Heart left ventricle (tissue), 16 donors: ENCODE data around the gene SEMA4F. TPM values are rescaled to one million over a fixed set of nuclear protein-coding genes. Genes with fewer than 3 reads are reported as not detected.

ENCODE experiments used
- ATAC-seq, 4 donors: fragments of 200-7000 bp; cut with Tn5 transposase; one replicate each; pipeline ENCODE4 v1.9.1; 2020 to 2022; ENCODE audit warnings: moderate library complexity in 4 of 4, mild to moderate bottlenecking in 3 of 4, moderate number of reproducible peaks in 1 of 4
- DNase-seq, 5 donors: peaks; one replicate each; pipeline ENCODE4 v3.0.0-alpha.2; 2020
- H3K27ac ChIP-seq, 12 donors: fragments of 200-600 bp; sonication (generic) in 4 of 12; one replicate each; pipeline versions ENCODE4 v1.5.0 to v1.8.0; 2016 to 2022; ENCODE audit warnings: mild to moderate bottlenecking in 2 of 12
- H3K27me3 ChIP-seq, 9 donors: fragments of 200-600 bp; sonication (generic) in 2 of 9; one replicate each; pipeline versions ENCODE4 v1.5.1 to v1.8.0; 2016 to 2022; ENCODE audit warnings: mild to moderate bottlenecking in 3 of 9
- H3K36me3 ChIP-seq, 9 donors: fragments of 200-600 bp; sonication (generic) in 2 of 9; one replicate each; pipeline versions ENCODE4 v1.5.0 to v1.8.0; 2018 to 2022; ENCODE audit warnings: mild to moderate bottlenecking in 2 of 9
- H3K4me1 ChIP-seq, 12 donors: fragments of 200-600 bp; sonication (generic) in 4 of 12; one replicate each; pipeline versions ENCODE4 v1.5.0 to v1.8.0; 2016 to 2022; ENCODE audit warnings: mild to moderate bottlenecking in 3 of 12
- H3K4me3 ChIP-seq, 12 donors: fragments of 200-600 bp; sonication (generic) in 4 of 12; one replicate each; pipeline versions ENCODE4 v1.5.0 to v1.8.0; 2017 to 2022; ENCODE audit warnings: mild to moderate bottlenecking in 9 of 12, moderate library complexity in 4 of 12
- H3K9me3 ChIP-seq, 12 donors: fragments of 200-600 bp; sonication (generic) in 4 of 12; one replicate each; pipeline versions ENCODE4 v1.5.0 to v1.8.0; 2016 to 2022; ENCODE audit warnings: mild to moderate bottlenecking in 1 of 12
- CTCF ChIP-seq, 12 donors: fragments of 200-600 bp; sonication (generic) in 4 of 12; IDR thresholded peaks; one replicate each; pipeline versions ENCODE4 v1.5.0 to v1.8.0; 2018 to 2022; ENCODE audit warnings: antibody characterized with exemption in 12 of 12, mild to moderate bottlenecking in 5 of 12
- POLR2A ChIP-seq, 2 donors: fragments of 450-650 bp; IDR thresholded peaks; one replicate each; pipeline ENCODE4 v1.6.1; 2017; ENCODE audit warnings: antibody characterized with exemption in 2 of 2, mild to moderate bottlenecking in 2 of 2, moderate library complexity in 2 of 2
- WGBS, 4 donors: extraction: QIAGEN DNeasy Blood & Tissue Kit in 2 of 4; methylation state at CpG; one replicate each; pipeline versions ENCODE4 v1.1.5 to v1.1.7; 2013 to 2018; 5-methylcytosine and 5-hydroxymethylcytosine counted together
- intact Hi-C, 10 donors: fragments of 100-400 bp; cut with DNase I; formaldehyde crosslinking; loops; one replicate each; pipeline versions ENCODE4 v1.11.1 to v1.14.2; 2022
- polyA plus RNA-seq, 2 donors: library from polyadenylated mRNA; stranded (reverse); fragments of 200-250 nt; gene quantifications; one replicate each; pipeline ENCODE4 v1.2.3, GENCODE V29; 2013
- total RNA-seq, 9 donors: library from RNA; depleted of rRNA in 2 of 9; stranded (reverse); fragments of >200 nt in 2 of 9; fragmentation: NEBNext Ultra II Directional in 3 of 9; extraction: Animal tissue kit (Norgen Biotek cat#: 25700) in 3 of 9; gene quantifications; one replicate each; pipeline versions ENCODE4 v1.1.0 to v1.2.4, GENCODE V29; 2016 to 2023
- donor health status: ischemic (EF 13 %, LVEDD 7.1; RV severe dilation, severe dysfunction).
- donor health status: healthy with polysubstance abuse.
- donor health status: DM: no; HTN: yes; CAD: no.
- donor health status: DM: no; HTN: no; CAD: no.
- donor health status: ischemic (EF 25% LVEDD 6.9; RV normal size, moderate dysfunction).
- donor health status: ischemic (EF 25% LVEDD 5.7; RV mildly dilated, moderate dysfunction).
- donor health status: healthy.
- donor health status: DM: yes; HTN: yes; CAD: no.
- donor health status: ischemic (EF 35%, LVEDD 5.7; RV mildly dilated, moderate dysfunction).
- donor health status: nonischemic (EF 11% LVEDD 7.7; RV severe dilation, severe dysfunction).
- donor health status: DM: yes; HTN: yes; CAD: no.
- donor health status: PGD.
- donor health status: ischemic (EF 29% LVEDD 5.4; RV normal size, mild dysfunction).
- donor health status: nonischemic (EF 23%, LVEDD 6.1; RV moderate dilation, normal function).

Gene SEMA4F
- total and polyA plus RNA-seq, 11 donors, result 0.95 to 4.9 (median 3.4) TPM

GRCh38 chr2:74702001-74702715, 48.1 kb downstream of the SEMA4F start:
- no peak overlapping the region for H3K4me3 ChIP-seq
- H3K9me3 ChIP-seq, result no peaks in the 10 kb centered on the region
- TF ChIP-seq CTCF (IDR thresholded peaks at IDR 0.05) (no peak), POLR2A (IDR thresholded peaks at IDR 0.05) (no peak)
- DNase-seq, result no peak
- WGBS, 4 donors, result 80 to 83% (median 80%) methylated on average over 4 of the region's 4 CpGs
- peaks cover 0 to 9% (median 0%) of the 10 kb centered on the region in 12 donors for H3K4me1 ChIP-seq
- peak overlapping the region in 1 of 12 donors; percentile 37 for H3K27ac ChIP-seq
- H3K27me3 ChIP-seq, result no peaks in the 10 kb centered on the region
- ATAC-seq, result no peak
- intact Hi-C loops, result no loop called here
- H3K36me3 ChIP-seq, result no peaks in the 10 kb centered on the region

- Histone ChIP-seq H3K27me3 (no peaks in the 10 kb centered on the region), H3K27ac (peak overlapping the region in 1 of 12 donors; percentile 43), H3K4me3 (no peak overlapping the region), H3K4me1 (peaks cover 0 to 9% (median 0%) of the 10 kb centered on the region in 12 donors), H3K9me3 (no peaks in the 10 kb centered on the region), H3K36me3 (no peaks in the 10 kb centered on the region)
- intact Hi-C loops, result no loop called here
- WGBS, 4 donors, result 46 to 63% (median 51%) methylated on average over 6 of the region's 6 CpGs
- TF ChIP-seq POLR2A (IDR thresholded peaks at IDR 0.05), result no peak
- no peak for TF ChIP-seq CTCF (IDR thresholded peaks at IDR 0.05)
- ATAC-seq (peak in 3 of 4 donors; percentile 22 to 59 (median 26)), DNase-seq (no peak)
These were observed 49.3 kb downstream of the SEMA4F start for GRCh38 chr2:74703373-74703772.

- H3K27me3 ChIP-seq, result no peaks in the 10 kb centered on the region
- intact Hi-C loops, result no loop called here
- no peaks in the 10 kb centered on the region for H3K36me3 ChIP-seq
- H3K4me1 ChIP-seq, result peaks cover 0 to 9% (median 0%) of the 10 kb centered on the region in 12 donors
- DNase-seq (no peak), ATAC-seq (no peak)
- WGBS, 4 donors, result 93 to 100% (median 94%) methylated on average over 2 of the region's 2 CpGs
- no peaks in the 10 kb centered on the region for H3K9me3 ChIP-seq
- no peak for TF ChIP-seq CTCF (IDR thresholded peaks at IDR 0.05)
- no peak for TF ChIP-seq POLR2A (IDR thresholded peaks at IDR 0.05)
- no peak overlapping the region for H3K4me3 ChIP-seq
- no peak overlapping the region for H3K27ac ChIP-seq
These were observed 50.2 kb downstream of the SEMA4F start for GRCh38 chr2:74704216-74704615.

GRCh38 chr2:74706741-74707140, 52.7 kb downstream of the SEMA4F start:
- DNase-seq, result no peak
- intact Hi-C loops, result no loop called here
- Histone ChIP-seq H3K4me1 (peaks cover 0 to 9% (median 0%) of the 10 kb centered on the region in 12 donors), H3K27me3 (no peaks in the 10 kb centered on the region), H3K27ac (no peak overlapping the region), H3K36me3 (no peaks in the 10 kb centered on the region), H3K9me3 (no peaks in the 10 kb centered on the region), H3K4me3 (no peak overlapping the region)
- ATAC-seq, result no peak
- no peak for TF ChIP-seq CTCF (IDR thresholded peaks at IDR 0.05)
- TF ChIP-seq POLR2A (IDR thresholded peaks at IDR 0.05), result no peak
